Fibroblast of gingiva (primary cell): Measurements from ENCODE around the gene EDAR.
A peak's percentile ranks its signal among the peaks of the same experiment; 100 is the strongest.

ENCODE experiments used
- DNase-seq: peaks from one replicate; pipeline ENCODE4 v3.0.0-alpha.2; 2011; ENCODE audit warnings: low read depth

The EDAR gene

GRCh38 chr2:108988796-108989713 lies at the start of gene EDAR:
Gene EDAR (minus strand): TSS chr2:108989220. CDS start chr2:108931014, 58,206 bp downstream.
- no peak for DNase-seq

- no peak for DNase-seq
These were observed 44.2 kb upstream of the EDAR start for GRCh38 chr2:109033171-109033570.

DNA sequence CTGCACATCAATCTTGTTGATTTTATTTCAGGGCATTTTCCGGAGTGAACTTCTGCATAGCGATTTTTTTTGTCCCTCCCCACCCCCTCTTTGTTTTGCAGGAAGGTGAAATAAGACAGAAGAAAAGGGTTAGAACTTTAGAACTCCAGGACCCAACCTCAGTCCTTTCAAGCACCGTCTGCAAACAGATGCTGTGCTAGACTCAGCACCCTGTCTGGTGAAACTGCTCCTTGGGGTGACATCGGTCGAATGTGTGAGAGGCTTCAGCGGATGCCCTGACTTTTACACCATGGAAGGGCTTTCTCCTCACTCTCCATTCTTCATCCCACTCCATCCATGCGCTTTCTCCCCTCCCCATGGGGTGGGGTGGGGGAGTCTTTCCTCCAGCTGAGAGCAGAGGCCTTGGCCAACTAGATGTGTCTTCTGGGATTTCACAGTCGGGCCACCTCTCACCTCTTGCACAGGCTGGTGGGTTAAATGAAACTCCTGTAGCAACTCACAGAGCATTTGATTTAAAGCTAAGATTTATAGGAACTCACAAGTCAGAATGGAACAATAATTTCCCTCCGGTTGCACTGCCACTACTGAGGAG lies 43.3 kb upstream of the EDAR start:
- no peak for DNase-seq

- DNase-seq: no peak
These were observed 42.6 kb upstream of the EDAR start for GRCh38 chr2:109031476-109032228.

GRCh38 chr2:109030870-109031475 lies 42.0 kb upstream of the EDAR start:
- DNase-seq: no peak

DNA sequence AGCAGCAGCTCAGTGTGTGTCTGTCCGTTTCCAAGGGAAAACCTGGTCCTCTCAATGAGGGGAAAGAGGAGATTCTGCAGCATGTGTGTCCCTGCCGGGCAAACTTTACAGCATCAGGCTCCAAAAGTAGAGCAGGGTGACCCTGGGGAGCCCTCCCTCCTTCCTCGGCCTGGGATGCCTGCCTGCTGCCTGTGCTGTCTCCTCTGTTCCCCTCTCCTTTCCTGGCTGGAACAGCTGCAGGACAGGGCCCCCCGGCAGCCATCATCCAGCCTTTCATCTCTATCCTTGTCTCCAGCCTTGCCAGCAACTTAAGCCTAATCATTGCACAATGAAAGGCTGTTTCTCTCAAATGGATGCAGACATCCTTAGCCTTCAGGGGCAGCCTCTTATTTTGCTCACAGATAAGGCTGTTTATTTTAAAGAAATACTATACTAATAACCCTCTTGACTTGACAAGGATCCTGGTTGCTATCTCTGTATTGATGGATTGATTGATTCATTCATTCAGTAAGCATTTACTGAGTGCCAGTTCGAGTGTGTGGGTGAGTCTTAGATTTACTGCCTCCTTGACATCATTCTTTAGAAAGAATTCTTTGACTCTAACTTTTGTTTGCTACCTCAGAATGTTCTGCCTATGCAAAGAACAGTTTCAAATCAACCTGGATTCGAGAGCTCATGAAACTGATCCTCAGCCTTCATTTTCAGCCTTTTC lies 40.6 kb upstream of the EDAR start:
- DNase-seq: no peak

DNA sequence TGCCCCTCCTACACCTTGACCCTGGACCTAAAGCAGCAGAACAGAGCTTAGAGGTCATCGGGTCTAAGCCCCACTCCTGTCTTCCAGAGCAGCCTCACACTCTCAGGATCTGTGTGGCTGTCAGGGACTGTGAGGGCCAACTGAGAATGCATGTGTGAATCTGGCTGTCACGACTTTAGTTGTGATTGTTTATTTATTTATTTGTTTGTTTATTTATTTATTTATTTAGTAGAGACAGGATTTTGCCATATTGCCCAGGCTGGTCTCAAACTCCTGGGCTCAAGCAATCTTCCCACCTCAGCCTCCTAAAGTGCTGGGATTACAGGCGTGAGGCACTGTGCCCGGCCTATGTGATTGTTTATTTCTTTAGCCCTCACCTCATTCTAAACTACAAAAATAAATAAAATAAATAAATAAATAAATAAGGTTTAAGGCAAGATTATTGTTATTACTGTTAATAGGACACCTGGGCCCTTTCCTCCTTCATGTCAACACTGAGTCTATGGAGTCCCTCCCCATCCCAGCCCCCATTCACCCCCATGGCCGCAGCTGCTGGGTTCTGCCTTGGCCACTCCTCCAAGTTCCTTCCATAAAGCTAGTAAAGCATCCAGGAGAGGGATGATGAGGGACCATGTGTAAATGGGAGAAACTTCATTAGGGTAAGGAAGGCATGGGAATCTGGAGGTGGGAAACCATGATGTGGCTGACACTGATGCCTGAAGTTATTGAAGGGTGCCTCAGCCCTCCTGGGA lies 39.9 kb upstream of the EDAR start:
- DNase-seq: no peak

DNA sequence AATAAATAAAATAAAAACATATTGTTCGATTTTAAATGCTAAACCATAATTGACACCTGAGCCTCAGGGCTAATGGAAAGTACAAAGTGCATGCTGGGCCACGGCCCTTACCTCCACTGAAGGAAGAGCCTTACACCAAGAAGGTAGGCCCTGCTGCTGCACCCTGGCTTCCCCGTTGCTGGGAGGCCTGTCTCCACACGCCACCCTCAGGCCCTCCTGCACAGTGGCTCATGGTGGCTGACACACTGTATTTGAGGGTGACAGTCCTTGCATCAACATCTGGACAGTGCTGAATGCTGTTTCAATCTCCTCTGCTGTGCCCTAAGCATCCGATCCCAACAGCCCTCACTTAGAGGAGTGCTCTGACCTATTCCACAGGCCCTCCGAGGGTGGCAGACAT lies 39.3 kb upstream of the EDAR start:
- DNase-seq: no peak

- DNase-seq: no peak
These were observed 38.7 kb upstream of the EDAR start for GRCh38 chr2:109027702-109028101.

DNA sequence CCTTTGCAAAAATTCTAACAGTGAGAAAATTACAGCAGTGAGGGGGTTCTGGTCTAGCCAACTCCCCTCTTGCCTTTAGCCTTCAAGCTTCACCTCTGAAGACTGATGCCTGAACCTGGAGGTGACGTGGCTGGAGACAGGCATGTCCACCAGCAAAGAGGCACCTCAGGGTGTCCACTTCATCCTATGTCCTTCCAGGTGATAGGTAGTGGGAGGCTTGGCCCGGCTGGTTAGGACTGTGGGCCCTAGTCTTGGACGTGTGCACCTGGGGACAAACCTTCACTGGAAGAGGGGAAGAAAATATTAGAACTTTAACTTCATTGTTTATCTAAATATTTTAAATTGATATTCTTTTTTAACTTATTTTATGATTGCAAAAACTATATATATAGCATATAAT lies 35.5 kb upstream of the EDAR start:
- no peak for DNase-seq

DNA sequence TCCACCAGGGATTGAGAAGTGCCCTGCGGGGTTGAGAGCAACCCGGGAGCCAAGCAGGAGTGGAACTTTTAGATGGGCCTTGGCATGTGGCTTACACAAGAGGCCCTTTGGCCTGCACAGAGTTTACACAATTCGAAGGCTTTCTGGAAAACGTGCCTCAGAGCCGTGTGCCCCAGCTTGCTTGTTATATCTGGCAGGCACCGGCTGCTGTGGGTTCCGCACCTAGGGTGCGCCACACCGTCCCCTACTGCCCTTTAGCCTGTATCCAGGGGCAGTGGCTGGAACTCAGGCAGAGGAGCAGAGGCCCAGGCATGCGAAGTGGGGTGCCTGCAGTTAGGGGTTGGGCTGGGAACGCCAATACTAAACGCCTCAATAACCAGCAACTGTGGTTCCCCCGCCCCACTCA lies 32.9 kb upstream of the EDAR start:
- no peak for DNase-seq

DNA sequence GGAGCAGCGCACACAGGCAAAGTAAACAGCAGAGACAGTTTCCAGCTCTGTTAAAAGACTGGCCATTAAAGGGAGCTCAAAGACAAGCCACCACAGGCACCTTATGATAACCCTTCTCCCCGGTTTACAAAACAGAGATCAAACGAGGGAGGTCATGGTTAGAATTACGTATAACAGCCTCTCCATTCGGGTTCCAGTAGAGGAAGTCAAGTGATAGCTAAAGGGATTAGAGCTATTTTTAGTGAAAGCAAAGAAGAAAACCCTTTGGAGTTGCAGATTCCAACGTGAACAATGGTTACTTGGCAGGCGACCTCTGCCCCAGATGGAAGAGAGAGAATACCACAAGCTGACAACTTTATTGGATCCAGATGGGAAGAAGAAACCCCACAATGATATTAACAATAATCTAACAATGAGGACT lies 31.2 kb upstream of the EDAR start:
- DNase-seq: peak; percentile 54

GRCh38 chr2:109018452-109018851 lies 29.4 kb upstream of the EDAR start:
- no peak for DNase-seq

- DNase-seq: no peak
These were observed 28.0 kb upstream of the EDAR start for GRCh38 chr2:109017017-109017416.

DNA sequence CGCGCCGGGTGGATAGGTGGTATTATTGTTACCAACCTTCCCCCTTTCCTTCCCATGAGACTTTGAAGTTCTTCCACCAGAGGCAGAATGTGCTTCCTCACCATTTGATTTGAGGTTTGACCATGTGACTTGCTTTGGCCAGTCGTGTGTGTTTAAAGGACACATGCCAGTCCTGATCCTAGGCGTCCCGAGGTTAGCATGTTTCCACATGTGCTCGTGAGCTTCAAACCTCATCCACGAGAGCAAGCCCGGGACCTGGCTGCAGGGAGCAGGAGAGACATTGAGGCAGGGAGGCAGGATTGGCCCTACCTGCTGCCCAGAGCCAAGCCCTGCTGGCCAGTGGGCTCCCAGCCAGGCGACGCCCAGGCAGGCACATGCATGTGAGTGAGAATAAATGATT lies 27.4 kb upstream of the EDAR start:
- DNase-seq: no peak

DNA sequence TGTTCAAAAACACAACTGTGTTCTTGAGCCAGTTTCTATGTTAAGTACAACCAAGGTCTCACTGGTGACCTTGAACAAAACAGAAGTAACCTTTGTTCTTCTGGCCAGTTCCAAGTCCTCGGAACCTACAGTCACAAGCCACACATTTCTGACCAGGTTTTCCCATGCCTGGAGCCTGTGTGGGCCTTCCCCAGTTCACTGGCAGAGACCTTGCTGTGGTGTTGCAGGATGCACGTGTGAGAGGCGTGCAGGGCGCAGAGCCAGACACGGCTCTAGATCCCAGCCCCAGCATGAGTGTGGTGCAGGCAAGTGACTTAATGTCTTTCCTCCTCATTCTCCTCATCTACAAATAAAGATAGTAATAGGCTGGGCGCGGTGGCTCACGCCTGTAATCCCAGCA lies 25.5 kb upstream of the EDAR start:
- no peak for DNase-seq

- no peak for DNase-seq
These were observed 24.0 kb upstream of the EDAR start for GRCh38 chr2:109013051-109013450.

GRCh38 chr2:109009920-109010610 lies 21.0 kb upstream of the EDAR start:
- no peak for DNase-seq

DNA sequence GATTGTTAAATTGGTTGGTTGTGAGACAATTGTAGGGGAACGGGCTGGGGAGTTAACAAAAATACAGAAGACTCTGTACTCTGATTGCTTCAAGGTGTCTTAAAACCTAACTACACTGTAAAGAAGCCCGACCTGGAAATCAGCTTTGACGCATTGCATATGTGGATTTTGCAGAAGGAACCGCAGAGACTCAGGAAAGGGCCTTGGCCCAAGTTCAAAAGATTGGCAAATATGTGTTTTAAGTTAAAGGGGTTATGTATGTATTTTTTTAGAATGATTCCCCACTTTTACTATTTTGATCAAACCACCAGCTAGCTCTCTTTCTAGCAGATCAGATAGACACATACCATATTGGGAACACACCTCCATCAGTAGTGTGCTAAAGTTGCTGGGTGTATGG lies 18.0 kb upstream of the EDAR start:
- DNase-seq: no peak

DNA sequence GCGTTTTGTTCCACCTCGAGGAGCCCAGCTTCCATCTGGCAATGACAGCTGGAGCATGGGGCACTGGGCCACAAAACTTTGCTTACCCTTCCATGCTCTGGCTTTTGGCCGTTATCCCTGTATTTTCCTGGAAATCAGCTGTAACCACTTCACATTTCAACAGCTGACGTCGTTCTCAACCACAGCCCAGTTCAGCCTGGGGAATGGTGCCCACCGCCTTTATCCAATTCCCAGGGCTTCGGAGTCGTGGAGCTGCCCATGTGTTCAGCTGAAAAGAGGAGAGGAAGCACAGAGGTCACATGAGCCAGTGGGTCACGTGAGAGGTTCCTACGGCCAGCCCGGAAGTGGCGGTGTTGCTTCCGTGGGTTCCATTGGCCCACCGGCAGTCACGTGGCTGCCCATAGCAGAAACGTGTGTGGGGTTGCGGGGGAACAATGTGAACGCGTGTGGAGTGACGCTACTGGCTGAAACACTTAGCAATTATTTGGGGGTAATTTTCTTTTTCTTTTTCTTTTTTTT lies 16.7 kb upstream of the EDAR start:
- peak; percentile 64 for DNase-seq
